GM12892 (cell line): Measurements from ENCODE around the gene CNDP2.

Source experiments
- POLR2A ChIP-seq: IDR thresholded peaks from 2 replicates; pipeline ENCODE4 v1.6.1; 2011; ENCODE audit warnings: low read depth, low read length, control low read depth
- TAF1 ChIP-seq: IDR thresholded peaks from 2 replicates; pipeline ENCODE4 v1.6.1; 2011; ENCODE audit warnings: low read depth, mild to moderate bottlenecking, control low read depth, low read length, borderline replicate concordance

DNA sequence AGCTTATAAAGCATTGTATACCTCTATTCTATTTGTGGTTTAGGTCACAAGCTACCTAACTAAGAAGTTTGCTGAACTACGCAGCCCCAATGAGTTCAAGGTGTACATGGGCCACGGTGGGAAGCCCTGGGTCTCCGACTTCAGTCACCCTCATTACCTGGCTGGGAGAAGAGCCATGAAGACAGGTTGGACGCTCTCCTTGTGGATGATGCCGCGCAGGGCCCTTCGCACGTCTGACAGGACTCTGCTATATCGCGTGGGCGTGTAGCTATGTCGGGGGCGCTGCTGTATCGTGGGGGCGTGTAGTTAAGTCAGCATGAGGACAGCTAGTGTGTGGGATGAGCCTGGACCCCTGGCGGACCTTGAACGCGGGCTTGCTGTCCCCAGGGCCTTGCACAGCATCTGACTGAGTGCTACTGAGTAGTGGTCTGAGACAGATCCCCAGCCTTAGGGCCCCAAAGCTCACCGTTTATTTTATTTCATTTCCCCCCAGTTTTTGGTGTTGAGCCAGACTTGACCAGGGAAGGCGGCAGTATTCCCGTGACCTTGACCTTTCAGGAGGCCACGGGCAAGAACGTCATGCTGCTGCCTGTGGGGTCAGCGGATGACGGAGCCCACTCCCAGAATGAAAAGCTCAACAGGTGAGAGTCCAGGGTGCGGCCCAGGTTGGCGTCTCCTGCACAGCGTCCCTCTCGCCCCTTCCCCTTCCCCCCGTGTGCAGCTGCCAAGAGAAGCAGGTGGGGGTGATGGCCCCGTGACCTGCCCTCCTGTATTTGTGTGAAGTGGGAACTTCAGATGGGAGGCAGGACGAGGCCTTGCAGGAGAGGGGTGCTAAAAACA lies 22.5 kb downstream of the CNDP2 start:
- no peak for TF ChIP-seq POLR2A
- TF ChIP-seq TAF1, result no peak
